ENCODE results near the gene SLC6A17. TPM values are rescaled to one million over a fixed set of nuclear protein-coding genes. Genes with fewer than 3 reads are reported as not detected.
A peak's percentile ranks its signal among the peaks of the same experiment; 100 is the strongest.

Gene SLC6A17
- total and polyA plus RNA-seq, 10 donors = under 0.01 to 0.02 TPM; not detected in 8

DNA sequence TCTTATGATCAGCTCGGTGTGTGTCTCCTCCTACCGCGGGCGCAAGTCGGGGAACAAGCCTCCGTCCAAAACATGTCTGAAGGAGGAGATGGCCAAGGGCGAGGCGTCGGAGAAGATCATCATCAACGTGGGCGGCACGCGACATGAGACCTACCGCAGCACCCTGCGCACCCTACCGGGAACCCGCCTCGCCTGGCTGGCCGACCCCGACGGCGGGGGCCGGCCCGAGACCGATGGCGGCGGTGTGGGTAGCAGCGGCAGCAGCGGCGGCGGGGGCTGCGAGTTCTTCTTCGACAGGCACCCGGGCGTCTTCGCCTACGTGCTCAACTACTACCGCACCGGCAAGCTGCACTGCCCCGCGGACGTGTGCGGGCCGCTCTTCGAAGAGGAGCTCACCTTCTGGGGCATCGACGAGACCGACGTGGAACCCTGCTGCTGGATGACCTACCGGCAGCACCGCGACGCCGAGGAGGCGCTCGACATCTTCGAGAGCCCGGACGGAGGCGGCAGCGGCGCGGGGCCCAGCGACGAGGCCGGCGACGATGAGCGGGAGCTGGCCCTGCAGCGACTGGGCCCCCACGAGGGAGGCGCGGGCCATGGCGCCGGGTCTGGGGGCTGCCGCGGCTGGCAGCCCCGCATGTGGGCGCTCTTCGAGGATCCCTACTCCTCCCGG lies 61.3 kb downstream of the SLC6A17 start:
- intact Hi-C loops (cut with DNase I; ENCODE audit: low total_unique reads) = no loop called here
- Histone ChIP-seq H3K4me1 (peaks cover 38 to 87% (median 68%) of the 10 kb centered on the region in 6 donors), H3K4me3 (peak overlapping the region; percentile 70 to 92 (median 82)), H3K9me3 (no peaks in the 10 kb centered on the region), H3K27ac (peak overlapping the region in 6 of 8 donors; percentile 9 to 97 (median 92)), H3K27me3 (replicated peaks in 1 of 7) (peaks cover 0 to 22% (median 5%) of the 10 kb centered on the region in 7 donors), H3K36me3 (no peaks in the 10 kb centered on the region)
- WGBS, 5 donors = 4 to 9% (median 7%) methylated on average over 32 to 81 of the region's 81 CpGs
- TF ChIP-seq, protein P1, sequence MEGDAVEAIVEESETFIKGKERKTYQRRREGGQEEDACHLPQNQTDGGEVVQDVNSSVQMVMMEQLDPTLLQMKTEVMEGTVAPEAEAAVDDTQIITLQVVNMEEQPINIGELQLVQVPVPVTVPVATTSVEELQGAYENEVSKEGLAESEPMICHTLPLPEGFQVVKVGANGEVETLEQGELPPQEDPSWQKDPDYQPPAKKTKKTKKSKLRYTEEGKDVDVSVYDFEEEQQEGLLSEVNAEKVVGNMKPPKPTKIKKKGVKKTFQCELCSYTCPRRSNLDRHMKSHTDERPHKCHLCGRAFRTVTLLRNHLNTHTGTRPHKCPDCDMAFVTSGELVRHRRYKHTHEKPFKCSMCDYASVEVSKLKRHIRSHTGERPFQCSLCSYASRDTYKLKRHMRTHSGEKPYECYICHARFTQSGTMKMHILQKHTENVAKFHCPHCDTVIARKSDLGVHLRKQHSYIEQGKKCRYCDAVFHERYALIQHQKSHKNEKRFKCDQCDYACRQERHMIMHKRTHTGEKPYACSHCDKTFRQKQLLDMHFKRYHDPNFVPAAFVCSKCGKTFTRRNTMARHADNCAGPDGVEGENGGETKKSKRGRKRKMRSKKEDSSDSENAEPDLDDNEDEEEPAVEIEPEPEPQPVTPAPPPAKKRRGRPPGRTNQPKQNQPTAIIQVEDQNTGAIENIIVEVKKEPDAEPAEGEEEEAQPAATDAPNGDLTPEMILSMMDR (IDR thresholded peaks at IDR 0.05 in 8 of 11, conservative IDR thresholded peaks at IDR 0.05 in 3 of 11) = no peak
- TF ChIP-seq POLR2AphosphoS5 (IDR thresholded peaks at IDR 0.05) (no peak), POLR2A (IDR thresholded peaks at IDR 0.05) (no peak)
- DNase-seq = peak; percentile 88

DNA sequence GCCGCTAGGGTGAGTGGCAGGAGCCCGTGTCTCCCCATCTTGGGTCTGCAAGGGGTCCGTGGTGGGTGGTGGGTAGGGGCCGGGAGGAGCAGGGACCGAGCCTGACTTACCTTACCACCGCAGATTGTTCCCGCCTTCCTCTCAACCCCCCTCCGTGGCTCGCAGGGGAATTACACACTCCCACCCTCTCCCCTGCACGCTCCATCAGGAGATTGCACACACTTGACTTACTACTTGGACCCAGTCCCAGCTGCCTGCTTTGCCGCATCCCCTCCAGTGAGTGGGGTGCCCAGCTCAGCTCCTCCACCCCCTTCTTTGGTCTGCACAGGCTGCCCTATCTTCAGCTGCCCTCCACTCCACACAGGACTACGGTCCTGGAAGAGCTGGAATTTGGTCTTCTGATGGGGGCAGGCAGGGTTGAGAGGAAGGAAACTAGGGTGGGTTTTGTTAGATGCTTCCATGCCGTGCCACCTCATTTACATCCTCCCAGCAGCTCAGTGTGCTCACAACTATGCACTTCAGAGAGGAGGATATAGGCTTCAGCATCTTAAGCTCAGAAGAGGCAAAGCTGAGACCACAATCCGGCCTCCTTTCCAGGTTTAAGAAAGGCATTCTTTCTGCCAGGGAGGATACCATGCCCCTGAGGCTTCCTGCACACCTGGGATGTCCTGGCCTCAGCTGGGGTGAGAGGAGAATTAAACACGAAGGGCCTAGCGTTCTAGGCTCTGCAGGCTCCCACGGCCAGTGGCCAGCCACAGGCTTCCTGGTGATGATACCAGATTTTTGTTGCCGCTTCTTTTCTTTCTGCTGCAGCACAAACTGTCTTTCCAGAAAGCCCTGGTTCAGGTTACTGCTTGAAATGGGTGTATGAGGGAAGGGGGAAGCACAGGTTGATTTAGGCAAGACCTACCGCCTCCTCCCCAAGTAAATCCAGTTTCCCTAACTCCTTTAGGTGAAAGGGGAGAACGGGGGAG lies 62.2 kb downstream of the SLC6A17 start:
- H3K27ac ChIP-seq = peak overlapping the region in 4 of 8 donors; percentile 91 to 97 (median 94)
- peak overlapping the region; percentile 70 to 92 (median 82) for H3K4me3 ChIP-seq
- TF ChIP-seq, protein P1 (IDR thresholded peaks at IDR 0.05 in 8 of 11, conservative IDR thresholded peaks at IDR 0.05 in 3 of 11) = no peak
- TF ChIP-seq POLR2AphosphoS5 (IDR thresholded peaks at IDR 0.05) (no peak), POLR2A (IDR thresholded peaks at IDR 0.05) (no peak)
- peaks cover 0 to 22% (median 5%) of the 10 kb centered on the region in 7 donors for H3K27me3 ChIP-seq (replicated peaks in 1 of 7)
- intact Hi-C loops (cut with DNase I; ENCODE audit: low total_unique reads) = no loop called here
- no peaks in the 10 kb centered on the region for H3K9me3 ChIP-seq
- peaks cover 39 to 93% (median 71%) of the 10 kb centered on the region in 6 donors for H3K4me1 ChIP-seq
- DNase-seq = no peak
- 36 to 41% (median 39%) methylated on average over 15 to 20 of the region's 20 CpGs for WGBS, 5 donors
- H3K36me3 ChIP-seq = no peaks in the 10 kb centered on the region

DNA sequence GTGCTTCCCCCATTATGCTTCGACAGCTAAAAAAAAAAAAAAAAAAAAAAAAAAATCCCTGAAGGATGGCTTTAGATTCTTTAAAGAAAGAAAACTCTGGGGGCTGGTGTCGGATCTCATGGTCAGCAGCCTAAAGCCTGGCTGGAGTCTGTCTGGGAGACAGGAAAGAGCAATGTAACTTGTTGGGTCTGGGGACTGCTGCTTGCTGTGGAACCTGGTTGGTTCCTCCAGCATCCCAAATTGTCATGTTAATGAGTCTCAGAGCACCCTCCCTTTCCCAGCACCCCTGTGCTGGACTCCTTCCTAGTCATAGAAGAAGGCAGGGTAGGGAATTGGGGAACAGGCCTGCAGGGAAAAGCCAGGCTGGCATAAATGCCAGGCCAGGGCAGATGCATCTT lies 62.8 kb downstream of the SLC6A17 start:
- 58 to 77% (median 66%) methylated on average over 2 of the region's 2 CpGs for WGBS, 5 donors
- Histone ChIP-seq H3K36me3 (no peaks in the 10 kb centered on the region), H3K4me3 (no peak overlapping the region), H3K27ac (peak overlapping the region in 2 of 8 donors; percentile 4 to 30), H3K4me1 (peaks cover 39 to 90% (median 67%) of the 10 kb centered on the region in 6 donors), H3K27me3 (replicated peaks in 1 of 7) (peaks cover 0 to 22% (median 5%) of the 10 kb centered on the region in 7 donors), H3K9me3 (no peaks in the 10 kb centered on the region)
- TF ChIP-seq POLR2A (IDR thresholded peaks at IDR 0.05) (no peak), POLR2AphosphoS5 (IDR thresholded peaks at IDR 0.05) (no peak)
- TF ChIP-seq, protein P1 (IDR thresholded peaks at IDR 0.05 in 8 of 11, conservative IDR thresholded peaks at IDR 0.05 in 3 of 11) = no peak
- no peak for DNase-seq
- intact Hi-C loops (cut with DNase I; ENCODE audit: low total_unique reads) = no loop called here
